WI38 (cell line): ENCODE data around the gene POLR3B.

Experiments used
- H3K4me3 ChIP-seq: 2 replicates; pipeline ENCODE4 v1.5.1; 2011; ENCODE audit warnings: low read depth, mild to moderate bottlenecking, control low read depth, low read length
- TF ChIP-seq, protein P1 (sequence below): IDR thresholded peaks from 2 replicates; pipeline ENCODE4 v1.5.1; 2012; ENCODE audit warnings: low read depth, mild to moderate bottlenecking, control low read depth, low read length

Gene POLR3B

DNA sequence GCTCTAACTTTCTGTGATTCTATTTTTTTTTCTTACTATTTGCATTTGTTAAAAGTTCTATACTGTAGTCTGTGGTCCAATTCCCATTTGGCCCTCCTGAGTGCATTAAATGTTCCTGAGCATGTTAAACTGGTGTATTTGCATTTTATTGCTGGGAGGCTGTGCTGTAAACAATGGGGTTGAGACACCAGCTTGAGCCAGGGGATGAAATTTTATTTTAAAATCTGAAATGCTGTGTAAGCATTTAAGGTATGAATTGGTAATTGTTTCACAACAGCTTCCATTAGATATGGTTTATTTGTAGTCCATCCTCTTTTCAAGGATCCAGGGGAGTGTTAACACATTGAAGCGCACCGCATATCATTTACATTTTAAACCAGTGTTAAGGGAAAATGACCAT, 135.3 kb downstream of the POLR3B start:
- H3K4me3 ChIP-seq, result no peak overlapping the region
- TF ChIP-seq, protein P1, sequence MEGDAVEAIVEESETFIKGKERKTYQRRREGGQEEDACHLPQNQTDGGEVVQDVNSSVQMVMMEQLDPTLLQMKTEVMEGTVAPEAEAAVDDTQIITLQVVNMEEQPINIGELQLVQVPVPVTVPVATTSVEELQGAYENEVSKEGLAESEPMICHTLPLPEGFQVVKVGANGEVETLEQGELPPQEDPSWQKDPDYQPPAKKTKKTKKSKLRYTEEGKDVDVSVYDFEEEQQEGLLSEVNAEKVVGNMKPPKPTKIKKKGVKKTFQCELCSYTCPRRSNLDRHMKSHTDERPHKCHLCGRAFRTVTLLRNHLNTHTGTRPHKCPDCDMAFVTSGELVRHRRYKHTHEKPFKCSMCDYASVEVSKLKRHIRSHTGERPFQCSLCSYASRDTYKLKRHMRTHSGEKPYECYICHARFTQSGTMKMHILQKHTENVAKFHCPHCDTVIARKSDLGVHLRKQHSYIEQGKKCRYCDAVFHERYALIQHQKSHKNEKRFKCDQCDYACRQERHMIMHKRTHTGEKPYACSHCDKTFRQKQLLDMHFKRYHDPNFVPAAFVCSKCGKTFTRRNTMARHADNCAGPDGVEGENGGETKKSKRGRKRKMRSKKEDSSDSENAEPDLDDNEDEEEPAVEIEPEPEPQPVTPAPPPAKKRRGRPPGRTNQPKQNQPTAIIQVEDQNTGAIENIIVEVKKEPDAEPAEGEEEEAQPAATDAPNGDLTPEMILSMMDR, result no peak

DNA sequence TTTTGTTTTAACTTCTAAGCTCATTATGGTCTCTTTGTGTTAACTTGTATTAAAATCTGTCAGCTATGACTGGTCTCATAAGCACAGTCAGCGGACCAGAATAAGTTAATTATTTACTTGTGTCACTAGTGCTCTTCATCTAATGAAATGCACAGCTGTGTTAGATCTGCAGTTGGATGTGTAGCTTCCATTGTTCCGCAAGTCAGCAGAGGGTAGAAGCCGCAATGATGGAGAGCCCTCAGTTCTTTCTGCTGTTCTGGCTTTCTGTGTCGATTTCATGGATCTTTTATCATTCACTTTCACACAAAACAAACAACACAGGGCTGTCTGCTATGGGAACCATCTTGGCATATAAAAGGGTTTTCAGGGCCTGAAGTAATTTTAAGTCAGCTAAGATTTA, 136.0 kb downstream of the POLR3B start:
- TF ChIP-seq, protein P1, result no peak
- H3K4me3 ChIP-seq, result no peak overlapping the region

DNA sequence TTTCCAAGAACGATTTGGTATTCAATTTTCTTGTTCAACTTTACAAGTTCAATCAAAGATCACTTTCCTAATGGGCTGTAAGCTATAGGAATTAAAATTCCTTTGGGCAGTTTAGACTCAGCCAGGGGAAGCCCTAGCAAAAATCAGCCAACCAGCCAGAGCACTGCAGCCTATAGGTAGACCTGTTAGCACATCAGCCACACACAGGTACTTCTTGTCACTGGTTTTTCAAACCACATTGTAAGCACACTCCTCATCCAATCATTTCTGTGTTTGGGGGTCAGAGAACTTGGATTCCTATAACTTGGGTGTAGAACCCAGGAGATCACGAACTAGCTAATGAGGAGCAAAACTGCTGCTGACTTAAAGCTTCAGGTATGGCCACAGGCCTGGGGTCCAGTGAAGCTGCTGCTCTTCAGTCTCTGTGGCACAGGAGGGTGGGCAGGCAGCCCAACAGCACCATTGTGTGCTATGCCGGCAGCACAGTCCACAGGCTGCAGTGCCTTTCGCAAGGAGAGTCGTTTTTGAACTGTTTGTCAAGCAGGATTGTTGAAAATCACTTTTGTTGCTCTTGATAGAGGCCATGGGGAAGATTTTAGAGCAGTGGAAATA, 137.9 kb downstream of the POLR3B start:
- TF ChIP-seq, protein P1, result no peak

DNA sequence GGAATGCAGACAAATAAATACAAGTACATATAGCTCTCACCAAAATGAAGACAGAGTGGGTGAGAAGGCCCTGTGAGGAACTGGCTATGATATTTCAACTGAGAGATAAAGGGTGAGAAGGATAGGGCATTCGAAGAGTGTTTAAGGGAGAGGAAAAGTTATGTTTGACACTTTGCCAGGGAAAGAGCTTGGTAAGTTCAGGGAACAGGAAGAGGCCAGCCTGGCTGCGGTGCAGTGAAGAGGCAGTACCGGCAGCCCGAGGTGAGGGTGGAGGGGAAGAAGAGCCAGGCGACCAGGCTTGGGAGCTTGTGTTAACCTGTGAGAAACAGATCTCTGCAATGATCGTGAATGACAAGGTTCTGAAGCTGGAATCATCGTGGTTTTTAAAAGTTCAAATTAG, 140.5 kb downstream of the POLR3B start:
- no peak overlapping the region for H3K4me3 ChIP-seq
- TF ChIP-seq, protein P1, result no peak

More for the DNA sequence above, 137.9 kb downstream of the POLR3B start:
- no peak overlapping the region for H3K4me3 ChIP-seq

DNA sequence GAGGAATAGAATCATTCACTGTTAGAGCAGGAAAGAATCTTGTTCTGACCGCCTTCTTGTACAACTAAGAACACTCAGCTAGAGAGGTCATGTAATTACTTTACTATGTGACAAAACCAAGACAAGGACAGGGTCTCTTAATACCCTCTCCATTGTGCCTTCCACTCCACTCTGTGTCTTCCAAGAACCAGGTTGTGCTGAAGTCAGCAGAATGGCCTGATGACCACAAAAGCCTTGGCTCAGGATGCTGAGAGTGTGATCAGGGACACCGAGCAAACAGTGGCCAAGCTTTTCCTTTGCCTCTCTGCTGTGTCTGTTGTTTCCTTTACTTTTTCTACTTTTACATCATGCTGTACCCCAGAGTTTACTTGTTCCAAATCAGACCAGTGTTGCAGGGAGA, 142.1 kb downstream of the POLR3B start:
- H3K4me3 ChIP-seq, result no peak overlapping the region
- TF ChIP-seq, protein P1, result no peak

DNA sequence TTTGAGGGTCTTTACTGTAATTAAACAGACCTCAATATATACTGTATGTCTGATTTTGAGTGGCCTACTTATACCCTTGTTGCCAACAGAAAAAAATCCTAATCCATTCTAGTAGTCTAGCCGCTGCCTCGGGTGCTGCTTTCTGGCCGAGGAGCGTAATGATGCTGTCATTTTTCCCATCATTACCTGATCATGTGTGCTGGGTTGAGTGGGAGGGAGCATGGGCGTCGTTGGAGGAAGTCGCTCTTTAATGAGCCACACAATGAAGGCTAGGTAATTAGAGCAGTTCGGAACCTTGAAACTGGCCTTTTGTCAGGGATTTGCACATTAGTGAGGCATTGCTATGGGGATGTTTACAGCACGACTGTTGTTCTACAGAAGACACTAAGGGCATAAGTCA, 149.1 kb downstream of the POLR3B start:
- no peak overlapping the region for H3K4me3 ChIP-seq
- TF ChIP-seq, protein P1, result no peak

DNA sequence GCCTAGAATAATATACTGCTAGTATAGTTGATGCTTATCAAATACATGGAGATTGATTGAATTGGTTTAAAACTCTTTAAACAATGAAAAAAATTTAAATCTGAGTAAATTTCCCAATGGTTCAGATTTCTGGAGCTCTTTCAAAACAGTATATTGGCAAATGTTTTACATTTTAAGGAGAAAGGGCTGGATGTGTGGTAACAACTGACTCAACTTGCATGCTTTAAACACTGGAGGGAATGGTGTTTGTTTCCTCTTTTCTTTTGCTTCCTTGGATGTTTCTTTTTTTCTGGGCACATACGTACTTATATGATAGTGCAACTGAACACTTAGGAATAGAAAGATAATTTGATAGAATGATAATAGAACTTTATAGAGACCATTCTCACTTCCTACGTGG, 151.4 kb downstream of the POLR3B start:
- TF ChIP-seq, protein P1, result no peak
- H3K4me3 ChIP-seq, result no peak overlapping the region
